ENCODE results near the gene GCAT. TPM values are rescaled to one million over a fixed set of nuclear protein-coding genes. Genes with fewer than 3 reads are reported as not detected.
A peak's percentile ranks its signal among the peaks of the same experiment; 100 is the strongest.

The GCAT gene
- total RNA-seq, 1 experiment from 2014 or later = 24.8 TPM

DNA sequence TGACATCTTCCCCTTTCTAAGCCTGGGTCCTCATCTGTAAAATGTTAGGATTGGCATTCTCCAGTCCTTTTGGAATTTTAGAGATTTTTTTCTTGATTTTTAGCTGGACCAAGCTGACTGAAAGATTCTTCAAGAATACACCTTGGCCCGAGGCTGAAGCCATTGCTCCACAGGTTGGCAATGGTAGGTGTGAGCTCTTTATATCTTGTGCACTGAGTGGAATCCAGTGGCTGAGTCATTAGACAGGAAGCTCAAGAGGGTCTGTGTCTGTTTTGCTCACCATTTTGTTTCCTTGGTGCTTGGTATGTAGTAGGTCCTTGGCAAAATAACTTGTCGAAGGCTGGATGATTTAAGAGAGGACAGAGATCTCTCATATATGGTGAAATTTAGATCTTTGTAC lies 47.7 kb downstream of the GCAT start:
- H3K27me3 Mint-ChIP-seq (ENCODE audit: insufficient read depth, unreplicated experiment) = no peaks in the 10 kb centered on the region
- intact Hi-C loops (cut with micrococcal nuclease; ENCODE audit: unreplicated experiment) = no loop called here
- ChIA-PET CTCF (interaction anchor here (0.6 to 0.8 kb wide), 2 partner anchors 19 to 51 kb away, joined by 3 to 5 read pairs; partner anchors contain the start of gene MICALL1), POLR2A (interaction anchor here (0.6 kb wide), 2 partner anchors 8 to 64 kb away, joined by 4 read pairs; no protein-coding TSS in a partner anchor)
- H3K4me1 Mint-ChIP-seq (ENCODE audit: low read depth, unreplicated experiment) = peaks cover 6% of the 10 kb centered on the region
- no peak for DNase-seq
- Histone ChIP-seq H3K27me3 (replicated peaks; ENCODE audit: control insufficient read depth, insufficient read depth, low read length) (no peaks in the 10 kb centered on the region), H3K4me3 (ENCODE audit: low read depth, low read length) (no peak overlapping the region), H3K9me3 (no peaks in the 10 kb centered on the region), H3K36me3 (ENCODE audit: control insufficient read depth, insufficient read depth, low read length) (peaks cover 3% of the 10 kb centered on the region; the same call in 1 of the 2 replicates), H3K4me1 (no peaks in the 10 kb centered on the region)
- H3K4me3 Mint-ChIP-seq (ENCODE audit: unreplicated experiment) = no peak overlapping the region
- TF ChIP-seq, protein P1, sequence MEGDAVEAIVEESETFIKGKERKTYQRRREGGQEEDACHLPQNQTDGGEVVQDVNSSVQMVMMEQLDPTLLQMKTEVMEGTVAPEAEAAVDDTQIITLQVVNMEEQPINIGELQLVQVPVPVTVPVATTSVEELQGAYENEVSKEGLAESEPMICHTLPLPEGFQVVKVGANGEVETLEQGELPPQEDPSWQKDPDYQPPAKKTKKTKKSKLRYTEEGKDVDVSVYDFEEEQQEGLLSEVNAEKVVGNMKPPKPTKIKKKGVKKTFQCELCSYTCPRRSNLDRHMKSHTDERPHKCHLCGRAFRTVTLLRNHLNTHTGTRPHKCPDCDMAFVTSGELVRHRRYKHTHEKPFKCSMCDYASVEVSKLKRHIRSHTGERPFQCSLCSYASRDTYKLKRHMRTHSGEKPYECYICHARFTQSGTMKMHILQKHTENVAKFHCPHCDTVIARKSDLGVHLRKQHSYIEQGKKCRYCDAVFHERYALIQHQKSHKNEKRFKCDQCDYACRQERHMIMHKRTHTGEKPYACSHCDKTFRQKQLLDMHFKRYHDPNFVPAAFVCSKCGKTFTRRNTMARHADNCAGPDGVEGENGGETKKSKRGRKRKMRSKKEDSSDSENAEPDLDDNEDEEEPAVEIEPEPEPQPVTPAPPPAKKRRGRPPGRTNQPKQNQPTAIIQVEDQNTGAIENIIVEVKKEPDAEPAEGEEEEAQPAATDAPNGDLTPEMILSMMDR (IDR thresholded peaks at IDR 0.05; ENCODE audit: insufficient read depth in 1 of 2, low read depth in 1 of 2, low read length in 1 of 2, severe bottlenecking in 1 of 2, unreplicated experiment in 1 of 2) = no peak
- no peak overlapping the region for H3K27ac Mint-ChIP-seq (ENCODE audit: unreplicated experiment)
- BruUV-seq (replicated peaks) = no TSS peak
- peaks cover 98% of the 10 kb centered on the region for H3K36me3 Mint-ChIP-seq (ENCODE audit: insufficient read depth, unreplicated experiment)
- no peaks in the 10 kb centered on the region for H3K9me3 Mint-ChIP-seq (ENCODE audit: unreplicated experiment)

DNA sequence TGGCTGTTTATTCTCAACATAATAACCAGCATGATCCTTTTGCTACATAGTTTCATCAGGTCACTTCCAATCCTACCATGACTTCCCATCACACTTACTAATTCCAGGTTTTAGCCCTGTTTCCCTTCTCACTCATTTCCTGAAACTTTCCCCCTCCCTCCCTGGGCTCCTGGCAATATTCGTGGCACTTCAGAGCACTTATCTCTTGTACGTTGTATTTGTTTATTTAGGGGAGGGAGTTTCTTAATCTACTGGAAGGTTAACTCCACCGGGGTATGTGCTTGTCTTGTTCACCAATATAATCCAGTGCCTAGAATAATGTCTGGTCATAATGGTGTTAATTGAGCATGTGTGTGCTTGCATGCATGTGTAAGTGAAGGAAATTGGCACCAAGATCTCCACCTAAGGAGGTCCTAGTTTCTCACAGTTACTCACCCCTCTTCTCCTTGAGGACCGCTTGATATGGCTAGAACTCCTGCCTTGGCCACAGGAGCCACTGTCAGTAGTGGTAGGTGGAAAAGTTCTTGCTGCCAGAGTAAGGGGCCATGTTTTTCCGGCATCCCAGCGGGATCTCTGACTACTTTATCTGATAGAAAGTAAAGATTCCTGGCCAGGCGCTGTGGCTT lies 53.2 kb downstream of the GCAT start:
- no peaks in the 10 kb centered on the region for H3K9me3 Mint-ChIP-seq (ENCODE audit: unreplicated experiment)
- no peaks in the 10 kb centered on the region for H3K27me3 ChIP-seq (replicated peaks; ENCODE audit: control insufficient read depth, insufficient read depth, low read length)
- DNase-seq = no peak
- intact Hi-C loops (cut with micrococcal nuclease; ENCODE audit: unreplicated experiment) = no loop called here
- H3K4me1 Mint-ChIP-seq (ENCODE audit: low read depth, unreplicated experiment) = peaks cover 14% of the 10 kb centered on the region
- BruUV-seq (replicated peaks) = no TSS peak
- H3K27me3 Mint-ChIP-seq (ENCODE audit: insufficient read depth, unreplicated experiment) = no peaks in the 10 kb centered on the region
- no peaks in the 10 kb centered on the region for H3K9me3 ChIP-seq
- H3K4me3 Mint-ChIP-seq (ENCODE audit: unreplicated experiment) = no peak overlapping the region
- no peak overlapping the region for H3K4me3 ChIP-seq (ENCODE audit: low read depth, low read length)
- H3K27ac Mint-ChIP-seq (ENCODE audit: unreplicated experiment) = peak overlapping the region; percentile 29
- H3K36me3 ChIP-seq (ENCODE audit: control insufficient read depth, insufficient read depth, low read length) = peaks cover 4% of the 10 kb centered on the region
- TF ChIP-seq, protein P1 (IDR thresholded peaks at IDR 0.05; ENCODE audit: insufficient read depth in 1 of 2, low read depth in 1 of 2, low read length in 1 of 2, severe bottlenecking in 1 of 2, unreplicated experiment in 1 of 2) = no peak
- CTCF ChIA-PET = interaction anchor here (0.9 kb wide), 1 partner anchor 53 kb away, joined by 4 read pairs; the partner anchor contains the start of gene GCAT
- H3K36me3 Mint-ChIP-seq (ENCODE audit: insufficient read depth, unreplicated experiment) = peaks cover 100% of the 10 kb centered on the region
- H3K4me1 ChIP-seq = no peaks in the 10 kb centered on the region
- POLR2A ChIA-PET = no interaction called here

DNA sequence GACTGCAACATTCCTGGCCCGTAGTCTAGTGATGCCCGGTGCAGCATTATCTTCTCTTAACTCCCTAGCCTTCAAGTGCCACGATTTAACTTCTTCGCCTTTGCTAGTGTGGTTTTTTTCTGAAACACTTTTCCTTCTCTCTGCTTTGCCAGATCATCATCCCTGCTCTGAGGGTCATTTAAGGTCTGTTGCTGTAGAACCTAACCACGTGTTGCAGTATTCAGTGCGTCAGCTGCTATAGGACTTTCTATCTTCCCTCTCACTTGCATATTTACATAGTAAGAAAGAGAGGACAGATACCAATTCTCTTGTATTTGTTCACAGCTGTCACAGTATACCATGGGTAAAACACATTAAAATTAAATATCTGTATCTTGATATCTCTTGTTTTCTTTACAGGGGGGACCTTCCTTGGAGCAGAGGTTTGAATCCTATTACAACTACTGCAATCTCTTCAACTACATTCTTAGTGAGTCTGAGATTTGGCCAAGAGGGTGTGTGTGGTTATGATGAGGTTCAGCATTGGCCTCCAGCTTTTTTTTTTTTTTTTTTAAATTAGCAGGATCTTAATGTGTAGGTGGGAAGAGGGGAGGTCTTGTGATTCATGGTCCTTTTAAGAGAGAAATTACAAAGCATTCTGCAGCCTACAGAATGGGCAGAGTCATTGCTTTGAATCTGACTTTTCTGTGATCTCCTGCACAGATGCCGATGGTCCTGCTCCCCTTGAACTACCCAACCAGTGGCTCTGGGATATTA lies 55.0 kb downstream of the GCAT start:
- intact Hi-C loops (cut with micrococcal nuclease; ENCODE audit: unreplicated experiment) = loop anchor here (1.0 to 2.0 kb wide), 2 partner anchors 14 to 45 kb away; partner anchors contain the start of gene EIF3L
- ChIA-PET CTCF (interaction anchor here (0.6 to 1.5 kb wide), 15 partner anchors 9 to 569 kb away, joined by 3 to 41 read pairs (median 4); partner anchors contain the start of genes ANKRD54, C22orf23, GCAT and MICALL1), POLR2A (interaction anchor here (0.6 kb wide), 2 partner anchors 8 to 10 kb away, joined by 3 to 4 read pairs; no protein-coding TSS in a partner anchor)
- no TSS peak for BruUV-seq (replicated peaks)
- Mint-ChIP-seq H3K4me3 (ENCODE audit: unreplicated experiment) (no peak overlapping the region), H3K9me3 (ENCODE audit: unreplicated experiment) (no peaks in the 10 kb centered on the region), H3K36me3 (ENCODE audit: insufficient read depth, unreplicated experiment) (peaks cover 100% of the 10 kb centered on the region), H3K27ac (ENCODE audit: unreplicated experiment) (no peak overlapping the region), H3K4me1 (ENCODE audit: low read depth, unreplicated experiment) (peaks cover 14% of the 10 kb centered on the region), H3K27me3 (ENCODE audit: insufficient read depth, unreplicated experiment) (no peaks in the 10 kb centered on the region)
- no peak overlapping the region for H3K4me3 ChIP-seq (ENCODE audit: low read depth, low read length)
- no peaks in the 10 kb centered on the region for H3K4me1 ChIP-seq
- TF ChIP-seq, protein P1 (IDR thresholded peaks at IDR 0.05; ENCODE audit: insufficient read depth in 1 of 2, low read depth in 1 of 2, low read length in 1 of 2, severe bottlenecking in 1 of 2, unreplicated experiment in 1 of 2) = no peak
- H3K27me3 ChIP-seq (replicated peaks; ENCODE audit: control insufficient read depth, insufficient read depth, low read length) = no peaks in the 10 kb centered on the region
- DNase-seq = no peak
- no peaks in the 10 kb centered on the region for H3K9me3 ChIP-seq
- peaks cover 4% of the 10 kb centered on the region for H3K36me3 ChIP-seq (ENCODE audit: control insufficient read depth, insufficient read depth, low read length)

Data from Caco-2 (cell line).